VCaP (cell line): ENCODE measurements around the gene RASSF6.

Experiments used
- H3K27ac ChIP-seq: fragments of 450-650 bp; 2 replicates; pipeline ENCODE4 v1.5.1; 2017
- TF ChIP-seq, protein P1 (sequence below): fragments of 450-650 bp; conservative IDR thresholded peaks from 2 replicates; pipeline ENCODE4 v1.5.1; 2017; ENCODE audit warnings: mild to moderate bottlenecking, moderate library complexity

The RASSF6 gene

DNA sequence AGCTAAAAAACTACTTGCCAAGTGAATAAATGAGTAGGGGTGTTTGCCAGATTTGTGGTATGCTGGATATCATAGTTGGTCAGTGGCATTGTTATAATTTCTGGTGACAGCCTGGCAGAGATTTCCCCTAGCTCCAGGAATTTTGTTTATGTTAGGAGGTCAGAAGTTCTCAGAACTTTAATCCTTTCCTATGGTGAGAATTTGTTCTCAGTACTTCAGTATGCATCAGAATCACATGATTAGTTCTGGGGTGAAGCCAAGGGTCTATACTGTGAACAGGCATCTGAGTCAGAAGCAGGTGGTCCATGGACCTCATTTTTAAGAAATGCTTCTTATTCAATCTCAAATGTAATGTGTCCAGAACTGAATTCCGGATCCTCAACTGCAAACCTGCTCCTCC is 10.5 kb downstream of the RASSF6 start:
- H3K27ac ChIP-seq, result no peak overlapping the region
- TF ChIP-seq, protein P1, sequence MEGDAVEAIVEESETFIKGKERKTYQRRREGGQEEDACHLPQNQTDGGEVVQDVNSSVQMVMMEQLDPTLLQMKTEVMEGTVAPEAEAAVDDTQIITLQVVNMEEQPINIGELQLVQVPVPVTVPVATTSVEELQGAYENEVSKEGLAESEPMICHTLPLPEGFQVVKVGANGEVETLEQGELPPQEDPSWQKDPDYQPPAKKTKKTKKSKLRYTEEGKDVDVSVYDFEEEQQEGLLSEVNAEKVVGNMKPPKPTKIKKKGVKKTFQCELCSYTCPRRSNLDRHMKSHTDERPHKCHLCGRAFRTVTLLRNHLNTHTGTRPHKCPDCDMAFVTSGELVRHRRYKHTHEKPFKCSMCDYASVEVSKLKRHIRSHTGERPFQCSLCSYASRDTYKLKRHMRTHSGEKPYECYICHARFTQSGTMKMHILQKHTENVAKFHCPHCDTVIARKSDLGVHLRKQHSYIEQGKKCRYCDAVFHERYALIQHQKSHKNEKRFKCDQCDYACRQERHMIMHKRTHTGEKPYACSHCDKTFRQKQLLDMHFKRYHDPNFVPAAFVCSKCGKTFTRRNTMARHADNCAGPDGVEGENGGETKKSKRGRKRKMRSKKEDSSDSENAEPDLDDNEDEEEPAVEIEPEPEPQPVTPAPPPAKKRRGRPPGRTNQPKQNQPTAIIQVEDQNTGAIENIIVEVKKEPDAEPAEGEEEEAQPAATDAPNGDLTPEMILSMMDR, result no peak

DNA sequence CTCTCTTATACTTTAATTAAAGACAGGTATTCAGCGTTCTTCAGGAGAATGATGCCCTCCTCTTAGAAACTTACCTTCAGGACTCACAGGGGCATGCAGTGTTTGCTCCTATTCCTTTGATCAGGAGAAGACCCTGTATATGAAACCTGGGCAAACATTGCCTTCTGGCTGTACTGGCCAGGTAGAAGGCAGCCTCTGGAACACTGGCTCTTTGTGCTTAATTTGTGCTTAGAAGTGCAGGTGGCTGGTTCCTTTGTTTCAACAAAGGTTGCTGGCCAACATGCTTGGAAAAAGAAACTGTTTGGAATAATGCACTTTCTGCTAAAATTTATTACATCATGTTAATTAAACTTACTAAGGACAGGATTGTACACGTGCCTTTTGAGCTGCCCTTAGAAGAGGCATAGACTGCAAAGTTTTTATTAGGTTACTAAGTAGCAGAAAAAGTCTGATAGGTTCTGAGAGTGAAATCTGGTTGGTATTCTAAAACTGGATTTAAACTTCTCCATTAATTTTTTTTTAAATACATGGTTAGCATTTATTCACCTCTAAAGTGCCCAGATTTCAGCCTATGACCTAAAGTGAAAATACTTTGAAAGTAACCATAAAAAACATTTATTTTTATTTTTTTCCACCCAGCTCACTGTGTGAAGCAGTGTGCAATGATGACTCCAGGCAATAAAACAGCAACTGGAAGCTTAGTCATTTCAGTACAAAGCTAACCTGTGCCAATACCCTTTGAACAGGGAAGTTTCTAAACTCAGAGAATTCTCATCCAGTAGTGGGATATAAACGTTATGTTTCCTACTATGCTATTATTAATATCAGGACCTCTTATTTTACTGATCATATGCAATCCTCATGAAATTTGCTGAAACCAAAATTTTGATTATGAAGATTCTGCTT is 11.3 kb downstream of the RASSF6 start:
- no peak overlapping the region for H3K27ac ChIP-seq
- TF ChIP-seq, protein P1, result no peak

DNA sequence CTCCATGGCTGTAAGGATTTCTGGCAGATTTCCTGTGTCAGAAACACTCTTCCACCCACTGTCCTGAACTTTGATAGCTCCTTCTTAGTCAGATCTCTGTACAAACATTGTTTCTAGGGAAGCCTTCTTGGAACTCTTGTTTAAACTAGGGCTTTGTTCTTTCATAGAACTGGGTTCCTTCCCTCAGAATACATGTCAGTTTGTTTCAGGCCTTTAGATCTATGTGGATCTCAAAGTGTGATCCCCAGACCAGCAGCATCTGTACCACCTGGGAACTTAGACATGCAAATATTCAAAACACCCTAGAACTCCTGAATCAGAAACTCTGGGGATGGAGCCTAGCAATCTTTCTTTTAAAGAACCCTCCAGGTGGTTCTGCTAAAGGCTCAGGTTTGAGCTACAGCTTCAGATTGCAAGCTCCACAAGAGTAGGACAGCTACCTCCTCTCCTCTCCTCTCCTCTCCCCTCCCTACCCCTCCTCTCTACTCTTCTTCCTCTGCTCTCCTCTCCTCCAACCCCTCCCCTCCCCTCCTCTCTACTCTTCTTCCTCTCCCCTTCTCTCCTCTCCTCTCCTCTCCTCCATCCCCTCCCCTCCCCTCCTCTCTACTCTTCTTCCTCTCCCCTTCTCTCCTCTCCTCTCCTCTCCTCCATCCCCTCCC is 12.7 kb downstream of the RASSF6 start:
- TF ChIP-seq, protein P1, result no peak
- peak overlapping the region; percentile 44 for H3K27ac ChIP-seq

DNA sequence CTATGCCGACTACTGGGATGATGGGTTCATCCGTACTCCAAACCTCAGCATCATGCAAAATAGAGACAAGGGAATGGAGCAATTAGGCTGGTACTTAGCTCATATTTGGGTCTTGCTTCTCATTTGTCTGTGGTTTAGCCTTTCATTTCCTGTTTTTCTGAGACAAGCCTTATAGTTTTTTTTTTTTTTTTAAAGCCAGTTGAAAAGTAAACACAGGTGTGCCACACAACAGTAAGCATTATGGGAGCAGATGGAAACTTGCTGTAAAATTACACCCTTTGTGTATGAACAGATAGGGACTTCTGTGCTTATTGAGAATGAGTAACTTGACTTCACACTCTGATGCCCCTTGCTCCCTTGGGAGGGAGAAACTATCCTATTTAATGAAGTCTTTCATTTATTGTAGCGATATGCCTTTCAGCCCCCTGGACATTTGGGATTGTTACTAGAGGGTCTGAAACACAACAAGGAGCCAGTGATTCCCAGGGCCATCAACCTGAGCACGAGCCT is 13.7 kb downstream of the RASSF6 start:
- peak overlapping the region; percentile 44 for H3K27ac ChIP-seq
- TF ChIP-seq, protein P1, result no peak

DNA sequence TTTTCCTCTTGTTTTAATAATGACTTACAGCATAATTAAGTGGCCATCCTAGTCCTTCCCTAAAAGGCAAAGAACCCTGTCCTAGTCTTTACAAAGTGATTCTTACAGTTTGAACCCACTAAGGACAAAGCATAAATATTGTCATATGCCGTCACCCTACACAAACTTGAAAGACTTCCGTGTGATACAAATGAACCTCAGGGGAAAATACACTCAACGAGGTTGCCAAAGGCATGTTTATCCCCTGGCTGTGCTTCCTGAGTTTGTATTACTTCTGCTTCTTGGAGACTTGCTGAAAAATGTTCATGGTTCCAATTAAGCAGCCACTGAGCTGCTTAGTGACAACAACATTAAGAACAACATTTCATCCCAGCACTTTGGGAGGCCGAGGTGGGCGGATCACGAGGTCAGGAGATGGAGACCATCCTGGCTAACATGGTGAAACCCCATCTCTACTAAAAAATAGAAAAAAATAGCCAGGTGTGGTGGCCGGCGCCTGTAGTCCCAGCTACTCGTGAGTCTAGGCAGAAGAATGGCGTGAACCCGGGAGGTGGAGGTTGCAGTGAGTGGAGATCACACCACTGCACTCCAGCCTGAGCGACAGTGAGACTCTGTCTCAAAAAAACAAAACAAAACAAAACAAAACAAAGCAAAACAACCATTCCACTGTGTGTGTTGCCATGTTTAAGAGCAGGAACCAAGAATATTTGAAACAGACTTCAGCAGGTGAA is 16.2 kb downstream of the RASSF6 start:
- TF ChIP-seq, protein P1, result no peak
- peak overlapping the region; percentile 29 for H3K27ac ChIP-seq

DNA sequence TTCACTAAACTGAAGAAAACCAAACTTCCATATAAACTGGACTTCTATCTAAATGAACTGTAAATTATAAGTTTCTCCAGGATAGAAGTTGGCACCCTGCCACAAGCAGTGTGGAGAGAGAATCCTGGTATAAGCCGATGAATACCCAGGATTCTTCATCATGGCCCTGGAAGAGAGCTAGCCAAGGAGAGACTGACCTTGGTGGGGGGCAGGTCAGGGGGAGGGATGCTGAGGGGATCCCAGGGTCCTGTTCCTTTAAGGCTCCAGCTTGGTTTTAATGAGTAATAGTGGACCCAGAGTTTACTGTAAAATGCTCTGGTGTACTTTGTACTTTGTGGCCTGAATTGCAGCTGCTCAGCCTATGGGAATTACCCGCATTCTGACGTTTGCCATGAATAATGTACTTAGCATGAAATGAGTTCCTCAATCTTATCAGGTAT is 16.9 kb downstream of the RASSF6 start:
- H3K27ac ChIP-seq, result peak overlapping the region; percentile 29
- TF ChIP-seq, protein P1, result no peak

DNA sequence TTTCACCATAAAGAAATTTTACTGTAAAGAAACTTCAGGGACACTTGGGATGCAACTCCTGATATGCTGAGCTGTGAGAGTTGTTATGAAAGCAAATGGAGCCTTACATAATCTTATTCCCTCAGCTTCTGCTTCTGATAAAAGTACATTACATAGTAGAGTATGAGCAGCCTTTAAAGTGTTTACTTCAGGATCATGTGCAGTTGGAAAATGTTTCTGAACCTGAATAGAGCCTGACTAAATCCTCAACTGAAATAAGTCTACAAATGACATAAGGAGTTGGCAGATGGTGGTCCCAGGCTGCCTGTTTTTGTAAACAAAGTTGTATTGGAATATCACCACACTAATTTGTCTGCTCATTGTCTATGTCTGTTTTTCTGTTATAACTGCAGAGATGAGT is 19.3 kb downstream of the RASSF6 start:
- TF ChIP-seq, protein P1, result no peak
- no peak overlapping the region for H3K27ac ChIP-seq
